HepG2 (cell line): Measurements from ENCODE around the gene SSBP4. TPM values are rescaled to one million over a fixed set of nuclear protein-coding genes. Genes with fewer than 3 reads are reported as not detected.
A peak's percentile ranks its signal among the peaks of the same experiment; 100 is the strongest.

Experiments used
- ARNT ChIP-seq: fragments of 450-650 bp; IDR thresholded peaks from 2 replicates; pipeline ENCODE4 v1.6.1; 2017
- CAMTA2 ChIP-seq: sonication (generic); formaldehyde crosslinking; IDR thresholded peaks from 2 replicates; pipeline ENCODE4 v1.4.0; 2020; ENCODE audit warnings: mild to moderate bottlenecking, missing genetic modification reagents, borderline replicate concordance
- FOXJ3 ChIP-seq: sonication (generic); formaldehyde crosslinking; IDR thresholded peaks from 2 replicates; pipeline ENCODE4 v1.4.0; 2020; ENCODE audit warnings: missing genetic modification reagents, mild to moderate bottlenecking, borderline replicate concordance
- MIER2 ChIP-seq: IDR thresholded peaks from 2 replicates; pipeline ENCODE4 v1.6.1; 2016; ENCODE audit warnings: missing biosample characterization, missing genetic modification reagents
- PITX1 ChIP-seq: sonication (generic); formaldehyde crosslinking; IDR thresholded peaks from 2 replicates; pipeline ENCODE4 v1.5.1; 2020; ENCODE audit warnings: mild to moderate bottlenecking, missing genetic modification reagents
- PLRG1 ChIP-seq: fragments of 450-650 bp; conservative IDR thresholded peaks from 2 replicates; pipeline ENCODE4 v1.6.1; 2016
- RARG ChIP-seq: sonication (generic); formaldehyde crosslinking; IDR thresholded peaks from 2 replicates; pipeline ENCODE4 v1.4.0; 2020; ENCODE audit warnings: low read depth, mild to moderate bottlenecking, missing genetic modification reagents
- SMAD3 ChIP-seq: sonication (generic); formaldehyde crosslinking; IDR thresholded peaks from 2 replicates; pipeline ENCODE4 v1.4.0; 2020; ENCODE audit warnings: missing genetic modification reagents
- TARDBP ChIP-seq: sonication (generic); formaldehyde crosslinking; IDR thresholded peaks from 2 replicates; pipeline ENCODE4 v1.8.0; 2022; ENCODE audit warnings: mild to moderate bottlenecking, missing genetic modification reagents
- TMF1 ChIP-seq: sonication (generic); formaldehyde crosslinking; IDR thresholded peaks from 2 replicates; pipeline ENCODE4 v1.8.1; 2022; ENCODE audit warnings: low read depth, missing genetic modification reagents
- ZNF121 ChIP-seq: sonication (generic); formaldehyde crosslinking; IDR thresholded peaks from 2 replicates; pipeline ENCODE4 v1.5.0; 2020; ENCODE audit warnings: mild to moderate bottlenecking, missing genetic modification reagents
- ZNF17 ChIP-seq: sonication (generic); formaldehyde crosslinking; IDR thresholded peaks from 2 replicates; pipeline ENCODE4 v1.5.0; 2020; ENCODE audit warnings: mild to moderate bottlenecking, missing genetic modification reagents
- ZNF256 ChIP-seq: sonication (generic); formaldehyde crosslinking; conservative IDR thresholded peaks from 2 replicates; pipeline ENCODE4 v1.4.0; 2020; ENCODE audit warnings: missing genetic modification reagents
- ZNF331 ChIP-seq: sonication (generic); formaldehyde crosslinking; IDR thresholded peaks from 2 replicates; pipeline ENCODE4 v1.4.0; 2020; ENCODE audit warnings: missing genetic modification reagents
- polyA plus RNA-seq, 8 experiments: library from polyadenylated mRNA; depleted of rRNA in 3 of 8; stranded (reverse) in 7 of 8; unstranded in 1 of 8; fragments of >200 nt; fragmentation: Illumina TruSeq in 4 of 8; extraction: Trizol in 4 of 8; gene quantifications; 2 replicates each; pipeline versions ENCODE4 v1.2.1 to v1.2.3, GENCODE V29; 2011 to 2016; ENCODE audit warnings: low read depth in 4 of 8, missing spikeins in 1 of 8, mixed read lengths in 1 of 8; ENCODE audit not compliant: insufficient read depth in 1 of 8
- total RNA-seq, 5 experiments: library from RNA; depleted of rRNA; stranded (reverse); fragments of >200 nt; fragmentation: Illumina TruSeq; extraction: Trizol; gene quantifications; 2 replicates each; pipeline ENCODE4 v1.2.3, GENCODE V29; 2016; ENCODE audit warnings: low read depth in 1 of 5
- TF ChIP-seq, protein P1 (sequence below): sonication (generic); formaldehyde crosslinking; IDR thresholded peaks from 2 replicates; pipeline ENCODE4 v1.5.0; 2020; ENCODE audit warnings: missing genetic modification reagents, mild to moderate bottlenecking, borderline replicate concordance
- TF ChIP-seq, protein P2 (sequence below): IDR thresholded peaks from 2 replicates; pipeline ENCODE4 v1.6.1; 2016; ENCODE audit warnings: control low read depth
- TF ChIP-seq, protein P3 (sequence below): sonication (generic); formaldehyde crosslinking; IDR thresholded peaks from 2 replicates; pipeline ENCODE4 v1.5.1; 2020; ENCODE audit warnings: mild to moderate bottlenecking, moderate library complexity, missing genetic modification reagents
- TF ChIP-seq, protein P4 (sequence below): IDR thresholded peaks from 2 replicates; pipeline ENCODE4 v1.6.1; 2016
- TF ChIP-seq, protein P5 (sequence below), 2 experiments: sonication (generic) in 1 of 2; formaldehyde crosslinking in 1 of 2; IDR thresholded peaks; 2 replicates each; pipeline versions ENCODE4 v1.5.1 to v1.6.1; 2011 to 2020; ENCODE audit warnings: borderline replicate concordance in 1 of 2, low read depth in 1 of 2, low read length in 1 of 2, mild to moderate bottlenecking in 1 of 2, missing genetic modification reagents in 1 of 2, moderate library complexity in 1 of 2
- TF ChIP-seq, protein P6 (sequence below): sonication (generic); formaldehyde crosslinking; IDR thresholded peaks from 2 replicates; pipeline ENCODE4 v1.5.1; 2020; ENCODE audit warnings: mild to moderate bottlenecking, missing genetic modification reagents

SSBP4 gene
- total and polyA plus RNA-seq, 2 of the 13 experiments (the other 11 are each of a cell fraction or from before 2014, with no cell fraction given): 20.8 to 39.5 TPM

DNA sequence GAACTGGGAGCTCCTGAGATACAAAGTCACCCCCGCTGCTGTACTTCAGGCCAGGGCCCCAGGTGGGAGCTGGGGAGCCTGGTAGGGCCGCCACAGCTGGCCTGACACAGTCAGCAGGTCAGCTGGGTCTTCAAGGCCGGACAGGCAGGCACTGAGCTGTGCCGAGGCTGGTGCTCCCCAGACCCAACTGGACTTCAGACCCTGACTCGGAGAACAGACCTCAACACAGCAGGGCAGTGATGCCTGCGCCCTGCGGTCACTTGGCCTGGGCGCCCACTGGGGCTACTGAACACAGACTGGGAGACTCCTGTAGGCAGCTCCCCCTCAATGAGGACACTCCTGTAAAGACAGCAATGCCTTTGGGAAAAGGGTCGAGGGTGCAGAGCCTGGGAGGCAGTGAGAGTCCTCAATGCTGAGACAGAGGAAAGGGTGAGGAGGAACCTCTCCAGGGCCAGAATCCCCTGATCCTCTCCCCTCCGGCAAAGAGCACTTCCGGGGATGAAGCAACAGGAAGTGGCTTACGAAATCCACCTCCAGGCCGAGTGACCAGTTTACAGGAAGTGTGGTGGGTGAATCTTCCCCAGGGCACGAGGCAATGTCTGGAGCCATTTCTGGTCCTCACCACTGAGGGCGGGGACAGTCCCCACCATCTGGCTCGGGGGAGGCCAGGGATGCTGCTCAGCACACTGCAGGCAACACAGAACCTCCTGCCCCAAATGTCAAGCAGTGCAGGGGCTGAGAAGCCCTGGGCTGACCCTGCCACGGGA lies 59.5 kb downstream of the SSBP4 start (continued):
- TF ChIP-seq TMF1 (CRISPR knock-in tag): no peak
- TF ChIP-seq MIER2 (CRISPR knock-in tag): peak; percentile 51; the same call in 1 of the 2 replicates
- TF ChIP-seq ZNF331 (CRISPR knock-in tag): peak; percentile 97
- TF ChIP-seq ARNT: no peak
- TF ChIP-seq, protein P1, sequence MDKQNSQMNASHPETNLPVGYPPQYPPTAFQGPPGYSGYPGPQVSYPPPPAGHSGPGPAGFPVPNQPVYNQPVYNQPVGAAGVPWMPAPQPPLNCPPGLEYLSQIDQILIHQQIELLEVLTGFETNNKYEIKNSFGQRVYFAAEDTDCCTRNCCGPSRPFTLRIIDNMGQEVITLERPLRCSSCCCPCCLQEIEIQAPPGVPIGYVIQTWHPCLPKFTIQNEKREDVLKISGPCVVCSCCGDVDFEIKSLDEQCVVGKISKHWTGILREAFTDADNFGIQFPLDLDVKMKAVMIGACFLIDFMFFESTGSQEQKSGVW (CRISPR knock-in tag): no peak
- TF ChIP-seq SMAD3 (CRISPR knock-in tag): peak; percentile 95
- TF ChIP-seq PITX1 (CRISPR knock-in tag): no peak; the same call in 1 of the 2 replicates
- no peak for TF ChIP-seq ZNF17 (CRISPR knock-in tag)
- peak; percentile 87 for TF ChIP-seq TARDBP (CRISPR knock-in tag)
- no peak for TF ChIP-seq CAMTA2
- TF ChIP-seq PLRG1: no peak
- TF ChIP-seq, protein P2, sequence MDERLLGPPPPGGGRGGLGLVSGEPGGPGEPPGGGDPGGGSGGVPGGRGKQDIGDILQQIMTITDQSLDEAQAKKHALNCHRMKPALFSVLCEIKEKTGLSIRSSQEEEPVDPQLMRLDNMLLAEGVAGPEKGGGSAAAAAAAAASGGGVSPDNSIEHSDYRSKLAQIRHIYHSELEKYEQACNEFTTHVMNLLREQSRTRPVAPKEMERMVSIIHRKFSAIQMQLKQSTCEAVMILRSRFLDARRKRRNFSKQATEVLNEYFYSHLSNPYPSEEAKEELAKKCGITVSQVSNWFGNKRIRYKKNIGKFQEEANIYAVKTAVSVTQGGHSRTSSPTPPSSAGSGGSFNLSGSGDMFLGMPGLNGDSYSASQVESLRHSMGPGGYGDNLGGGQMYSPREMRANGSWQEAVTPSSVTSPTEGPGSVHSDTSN (CRISPR knock-in tag): no peak
- TF ChIP-seq ZNF256 (CRISPR knock-in tag): 0 out of 2 replicates have a peak, but pooled peaks have one; percentile 10
- TF ChIP-seq ZNF121 (CRISPR knock-in tag): no peak
- TF ChIP-seq FOXJ3 (CRISPR knock-in tag): peak; percentile 69
- TF ChIP-seq, protein P3, sequence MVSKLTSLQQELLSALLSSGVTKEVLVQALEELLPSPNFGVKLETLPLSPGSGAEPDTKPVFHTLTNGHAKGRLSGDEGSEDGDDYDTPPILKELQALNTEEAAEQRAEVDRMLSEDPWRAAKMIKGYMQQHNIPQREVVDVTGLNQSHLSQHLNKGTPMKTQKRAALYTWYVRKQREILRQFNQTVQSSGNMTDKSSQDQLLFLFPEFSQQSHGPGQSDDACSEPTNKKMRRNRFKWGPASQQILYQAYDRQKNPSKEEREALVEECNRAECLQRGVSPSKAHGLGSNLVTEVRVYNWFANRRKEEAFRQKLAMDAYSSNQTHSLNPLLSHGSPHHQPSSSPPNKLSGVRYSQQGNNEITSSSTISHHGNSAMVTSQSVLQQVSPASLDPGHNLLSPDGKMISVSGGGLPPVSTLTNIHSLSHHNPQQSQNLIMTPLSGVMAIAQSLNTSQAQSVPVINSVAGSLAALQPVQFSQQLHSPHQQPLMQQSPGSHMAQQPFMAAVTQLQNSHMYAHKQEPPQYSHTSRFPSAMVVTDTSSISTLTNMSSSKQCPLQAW (CRISPR knock-in tag): peak; percentile 95
- TF ChIP-seq, protein P4, sequence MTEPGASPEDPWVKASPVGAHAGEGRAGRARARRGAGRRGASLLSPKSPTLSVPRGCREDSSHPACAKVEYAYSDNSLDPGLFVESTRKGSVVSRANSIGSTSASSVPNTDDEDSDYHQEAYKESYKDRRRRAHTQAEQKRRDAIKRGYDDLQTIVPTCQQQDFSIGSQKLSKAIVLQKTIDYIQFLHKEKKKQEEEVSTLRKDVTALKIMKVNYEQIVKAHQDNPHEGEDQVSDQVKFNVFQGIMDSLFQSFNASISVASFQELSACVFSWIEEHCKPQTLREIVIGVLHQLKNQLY (CRISPR knock-in tag): peak; percentile 96
- TF ChIP-seq, protein P5, sequence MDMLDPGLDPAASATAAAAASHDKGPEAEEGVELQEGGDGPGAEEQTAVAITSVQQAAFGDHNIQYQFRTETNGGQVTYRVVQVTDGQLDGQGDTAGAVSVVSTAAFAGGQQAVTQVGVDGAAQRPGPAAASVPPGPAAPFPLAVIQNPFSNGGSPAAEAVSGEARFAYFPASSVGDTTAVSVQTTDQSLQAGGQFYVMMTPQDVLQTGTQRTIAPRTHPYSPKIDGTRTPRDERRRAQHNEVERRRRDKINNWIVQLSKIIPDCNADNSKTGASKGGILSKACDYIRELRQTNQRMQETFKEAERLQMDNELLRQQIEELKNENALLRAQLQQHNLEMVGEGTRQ (IDR thresholded peaks at IDR 0.05; ENCODE audit: low read depth, low read length): no peak
- TF ChIP-seq, protein P5 (CRISPR knock-in tag; IDR thresholded peaks at IDR 0.05; ENCODE audit: borderline replicate concordance): no peak
- TF ChIP-seq, protein P6, sequence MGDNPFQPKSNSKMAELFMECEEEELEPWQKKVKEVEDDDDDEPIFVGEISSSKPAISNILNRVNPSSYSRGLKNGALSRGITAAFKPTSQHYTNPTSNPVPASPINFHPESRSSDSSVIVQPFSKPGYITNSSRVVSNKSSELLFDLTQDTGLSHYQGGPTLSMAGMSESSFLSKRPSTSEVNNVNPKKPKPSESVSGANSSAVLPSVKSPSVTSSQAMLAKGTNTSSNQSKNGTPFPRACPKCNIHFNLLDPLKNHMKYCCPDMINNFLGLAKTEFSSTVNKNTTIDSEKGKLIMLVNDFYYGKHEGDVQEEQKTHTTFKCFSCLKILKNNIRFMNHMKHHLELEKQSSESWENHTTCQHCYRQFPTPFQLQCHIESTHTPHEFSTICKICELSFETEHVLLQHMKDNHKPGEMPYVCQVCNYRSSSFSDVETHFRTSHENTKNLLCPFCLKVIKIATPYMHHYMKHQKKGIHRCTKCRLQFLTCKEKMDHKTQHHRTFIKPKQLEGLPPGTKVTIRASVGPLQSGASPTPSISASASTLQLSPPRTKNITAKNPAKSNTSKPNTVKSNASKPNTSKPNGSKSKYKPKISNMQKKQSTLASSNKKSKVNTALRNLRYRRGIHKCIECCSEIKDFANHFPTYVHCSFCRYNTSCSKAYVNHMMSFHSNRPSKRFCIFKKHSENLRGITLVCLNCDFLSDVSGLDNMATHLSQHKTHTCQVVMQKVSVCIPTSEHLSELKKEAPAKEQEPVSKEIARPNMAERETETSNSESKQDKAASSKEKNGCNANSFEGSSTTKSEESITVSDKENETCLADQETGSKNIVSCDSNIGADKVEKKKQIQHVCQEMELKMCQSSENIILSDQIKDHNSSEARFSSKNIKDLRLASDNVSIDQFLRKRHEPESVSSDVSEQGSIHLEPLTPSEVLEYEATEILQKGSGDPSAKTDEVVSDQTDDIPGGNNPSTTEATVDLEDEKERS (CRISPR knock-in tag): 0 out of 2 replicates have a peak, but pooled peaks have one; percentile 69
- TF ChIP-seq RARG: no peak
